ENCODE data around the gene ZFAND2A. TPM values are rescaled to one million over a fixed set of nuclear protein-coding genes. Genes with fewer than 3 reads are reported as not detected.

ZFAND2A gene
- total RNA-seq, 2 experiments from 2014 or later: 92.3 to 92.5 TPM

- Histone ChIP-seq H3K27me3 (ENCODE audit: control insufficient read depth in 1 of 2, insufficient read depth in 2 of 2, low read length in 2 of 2) (no peaks in the 10 kb centered on the region), H3K4me1 (ENCODE audit: insufficient read depth, low read length) (no peaks in the 10 kb centered on the region), H3K36me3 (ENCODE audit: insufficient read depth, low read length) (no peaks in the 10 kb centered on the region), H3K27ac (ENCODE audit: low read depth in 1 of 2, low read length in 2 of 2) (no peak overlapping the region), H3K4me3 (ENCODE audit: low read length) (no peak overlapping the region), H3K9me3 (ENCODE audit: control insufficient read depth in 1 of 2, insufficient read depth in 1 of 2, low read length in 2 of 2) (no peaks in the 10 kb centered on the region)
- no peak for TF ChIP-seq CTCF (IDR thresholded peaks at IDR 0.05)
- POLR2A ChIA-PET: no interaction called here
- H3K27me3 Mint-ChIP-seq: no peaks in the 10 kb centered on the region
- ATAC-seq (ENCODE audit: poor library complexity) (no peak), DNase-seq (no peak)
- H3K9me3 Mint-ChIP-seq: no peaks in the 10 kb centered on the region
- CTCF ChIA-PET: interaction anchor here (0.6 kb wide), 1 partner anchor 21 kb away, joined by 3 read pairs; no protein-coding TSS in a partner anchor
- H3K4me3 Mint-ChIP-seq: no peak overlapping the region
- no peak overlapping the region for H3K27ac Mint-ChIP-seq
- intact Hi-C loops (cut with DNase I, micrococcal nuclease): no loop called here
- peaks cover 5% of the 10 kb centered on the region for H3K36me3 Mint-ChIP-seq (ENCODE audit: low read depth)
- H3K4me1 Mint-ChIP-seq (ENCODE audit: low read depth): peaks cover 2% of the 10 kb centered on the region
Observed at GRCh38 chr7:1110358-1110757, 49.6 kb downstream of the ZFAND2A start.

GRCh38 chr7:1109581-1110310 is 50.2 kb downstream of the ZFAND2A start:
- ATAC-seq (ENCODE audit: poor library complexity) (no peak), DNase-seq (no peak)
- Mint-ChIP-seq H3K27me3 (no peaks in the 10 kb centered on the region), H3K27ac (no peak overlapping the region), H3K4me3 (no peak overlapping the region), H3K4me1 (ENCODE audit: low read depth) (peaks cover 9% of the 10 kb centered on the region), H3K9me3 (no peaks in the 10 kb centered on the region), H3K36me3 (ENCODE audit: low read depth) (peaks cover 5% of the 10 kb centered on the region)
- Histone ChIP-seq H3K27ac (ENCODE audit: low read depth in 1 of 2, low read length in 2 of 2) (no peak overlapping the region), H3K36me3 (ENCODE audit: insufficient read depth, low read length) (no peaks in the 10 kb centered on the region), H3K9me3 (ENCODE audit: control insufficient read depth in 1 of 2, insufficient read depth in 1 of 2, low read length in 2 of 2) (no peaks in the 10 kb centered on the region), H3K4me1 (ENCODE audit: insufficient read depth, low read length) (peaks cover 5% of the 10 kb centered on the region), H3K4me3 (ENCODE audit: low read length) (no peak overlapping the region), H3K27me3 (ENCODE audit: control insufficient read depth in 1 of 2, insufficient read depth in 2 of 2, low read length in 2 of 2) (no peaks in the 10 kb centered on the region)
- intact Hi-C loops (cut with DNase I, micrococcal nuclease): loop anchor here in 1 of 2 experiments (5.0 kb wide), 1 partner anchor 692 kb away; no protein-coding TSS in a partner anchor
- ChIA-PET CTCF (no interaction called here), POLR2A (no interaction called here)
- TF ChIP-seq CTCF (IDR thresholded peaks at IDR 0.05): no peak

- Mint-ChIP-seq H3K4me3 (no peak overlapping the region), H3K27me3 (no peaks in the 10 kb centered on the region), H3K4me1 (ENCODE audit: low read depth) (peaks cover 14% of the 10 kb centered on the region), H3K9me3 (no peaks in the 10 kb centered on the region), H3K27ac (no peak overlapping the region), H3K36me3 (ENCODE audit: low read depth) (peaks cover 2% of the 10 kb centered on the region)
- DNase-seq: no peak
- Histone ChIP-seq H3K4me1 (ENCODE audit: insufficient read depth, low read length) (peaks cover 16% of the 10 kb centered on the region), H3K27ac (ENCODE audit: low read depth in 1 of 2, low read length in 2 of 2) (no peak overlapping the region), H3K36me3 (ENCODE audit: insufficient read depth, low read length) (no peaks in the 10 kb centered on the region), H3K27me3 (ENCODE audit: control insufficient read depth in 1 of 2, insufficient read depth in 2 of 2, low read length in 2 of 2) (no peaks in the 10 kb centered on the region), H3K9me3 (ENCODE audit: control insufficient read depth in 1 of 2, insufficient read depth in 1 of 2, low read length in 2 of 2) (no peaks in the 10 kb centered on the region), H3K4me3 (ENCODE audit: low read length) (no peak overlapping the region)
- CTCF ChIA-PET: no interaction called here
- POLR2A ChIA-PET: no interaction called here
- ATAC-seq (ENCODE audit: poor library complexity): no peak
- intact Hi-C loops (cut with DNase I, micrococcal nuclease): loop anchor here in 1 of 2 experiments (5.0 kb wide), 1 partner anchor 691 kb away; no protein-coding TSS in a partner anchor
- no peak for TF ChIP-seq CTCF (IDR thresholded peaks at IDR 0.05)
Observed at GRCh38 chr7:1108264-1108920, 51.6 kb downstream of the ZFAND2A start.

All from CD4-positive, alpha-beta T cell (primary cell).